ENCODE data around the gene ZNF487.
"Not testable (repeated sequence)": the region's sequence is repeated elsewhere in the genome, so short reads cannot be mapped to it uniquely, and the experiment has no call there.

ZNF487 gene

GRCh38 chr10:43436291-43437140 is at the start of gene ZNF487:
ZNF487 (plus strand) TSS chr10:43437111; CDS start chr10:43475814, 38,703 bp downstream.
- peak; percentile 76 for DNase-seq

- no peak for DNase-seq
Observed at GRCh38 chr10:43387678-43388032, 49.3 kb upstream of the ZNF487 start.

- DNase-seq = no peak
Observed at GRCh38 chr10:43389867-43390266, 47.0 kb upstream of the ZNF487 start.

GRCh38 chr10:43390333-43390732 is 46.6 kb upstream of the ZNF487 start:
- no peak for DNase-seq

GRCh38 chr10:43390759-43391158 is 46.2 kb upstream of the ZNF487 start:
- DNase-seq = no peak

- DNase-seq = no peak
Observed at GRCh38 chr10:43391496-43391895, 45.4 kb upstream of the ZNF487 start.

- no peak for DNase-seq
Observed at GRCh38 chr10:43392748-43393147, 44.2 kb upstream of the ZNF487 start.

- not testable (repeated sequence) for DNase-seq
Observed at GRCh38 chr10:43393186-43393585, 43.7 kb upstream of the ZNF487 start.

- no peak for DNase-seq
Observed at GRCh38 chr10:43393606-43394360, 43.1 kb upstream of the ZNF487 start.

- DNase-seq = no peak
Observed at GRCh38 chr10:43394868-43395267, 42.0 kb upstream of the ZNF487 start.

GRCh38 chr10:43395571-43396060 is 41.3 kb upstream of the ZNF487 start:
- DNase-seq = no peak

- peak; percentile 46 to 47 for DNase-seq
Observed at GRCh38 chr10:43396061-43396927, 40.6 kb upstream of the ZNF487 start.

GRCh38 chr10:43396928-43397624 is 39.8 kb upstream of the ZNF487 start:
- peak; percentile 46 to 51 for DNase-seq

- no peak for DNase-seq
Observed at GRCh38 chr10:43398939-43399319, 38.0 kb upstream of the ZNF487 start.

GRCh38 chr10:43399320-43400310 is 37.3 kb upstream of the ZNF487 start:
- DNase-seq = no peak

GRCh38 chr10:43401627-43402026 is 35.3 kb upstream of the ZNF487 start:
- DNase-seq = no peak

GRCh38 chr10:43402176-43402575 is 34.7 kb upstream of the ZNF487 start:
- no peak for DNase-seq

GRCh38 chr10:43402880-43403452 is 33.9 kb upstream of the ZNF487 start:
- no peak for DNase-seq

GRCh38 chr10:43403911-43404703 is 32.8 kb upstream of the ZNF487 start:
- DNase-seq = no peak

- no peak for DNase-seq
Observed at GRCh38 chr10:43404704-43405084, 32.2 kb upstream of the ZNF487 start.

Measured in activated CD4-positive, alpha-beta T cell treated with anti-CD3 and anti-CD28 coated beads, Interleukin-2, amount 50 U/mL, for 4 hours (primary cell).